Vagina (tissue), 2 donors: ENCODE results near the gene IRF2BP1.

Experiments used
- POLR2A ChIP-seq, 2 donors: fragments of 450-650 bp; IDR thresholded peaks; one replicate each; pipeline ENCODE4 v1.6.1; 2017; ENCODE audit warnings: antibody characterized with exemption in 2 of 2, mild to moderate bottlenecking in 2 of 2, moderate library complexity in 2 of 2
- POLR2AphosphoS5 ChIP-seq, 2 donors: sonication (generic); formaldehyde crosslinking; IDR thresholded peaks; one replicate each; pipeline ENCODE4 v1.9.0; 2017; ENCODE audit warnings: antibody characterized with exemption in 2 of 2, mild to moderate bottlenecking in 2 of 2, low read depth in 1 of 2; ENCODE audit not compliant: insufficient read depth in 1 of 2

DNA sequence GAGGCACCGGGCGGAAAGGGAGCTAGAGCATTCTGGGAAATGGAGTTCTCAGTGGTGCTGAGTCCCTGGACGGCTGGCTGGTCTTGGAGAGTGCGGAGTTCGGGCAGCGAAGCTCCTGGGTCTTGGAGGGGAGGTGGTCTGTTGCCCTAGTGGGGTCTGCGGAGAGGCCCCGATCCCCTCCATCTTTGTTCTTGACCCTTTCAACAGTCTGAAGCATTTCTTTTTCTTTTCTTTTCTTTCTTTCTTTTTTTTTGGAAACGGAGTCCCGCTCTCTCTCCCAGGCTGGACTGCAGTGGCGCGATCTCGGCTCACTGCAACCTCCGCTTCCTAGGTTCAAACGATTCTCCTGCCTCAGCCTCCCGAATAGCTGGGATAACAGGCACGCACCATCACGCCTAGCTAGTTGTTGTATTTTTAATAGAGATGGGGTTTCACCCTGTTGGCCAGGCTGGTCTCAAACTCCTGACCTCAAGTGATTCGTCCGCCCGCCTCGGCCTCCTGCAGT, 22.6 kb downstream of the IRF2BP1 start:
- TF ChIP-seq POLR2A (IDR thresholded peaks at IDR 0.05) (no peak), POLR2AphosphoS5 (IDR thresholded peaks at IDR 0.05; ENCODE audit: insufficient read depth in 1 of 2, low read depth in 1 of 2) (no peak)
